B cell (primary cell): ENCODE measurements around the gene CHRNA4. TPM values are rescaled to one million over a fixed set of nuclear protein-coding genes. Genes with fewer than 3 reads are reported as not detected.

Source experiments
- ATAC-seq: fragments of 200-7000 bp; cut with Tn5 transposase; one replicate; pipeline ENCODE4 v1.10.0; 2021; ENCODE audit warnings: low read depth, mild to moderate bottlenecking, moderate number of reproducible peaks, moderate library complexity
- CTCF ChIA-PET: fragments of 350-600 bp; sonication (Branson Sonifier 250); formaldehyde crosslinking; loops from one replicate; lab custom pipeline; 2021; ENCODE audit warnings: antibody characterized with exemption, inconsistent platforms; lab: Charles Lee
- POLR2A ChIA-PET: fragments of 350-600 bp; sonication (Branson Sonifier 250); formaldehyde crosslinking; loops from one replicate; lab custom pipeline; 2021; ENCODE audit warnings: antibody characterized with exemption; lab: Charles Lee
- DNase-seq: peaks from one replicate; pipeline ENCODE4 v3.0.0; 2013
- H2AFZ ChIP-seq: 2 replicates; pipeline ENCODE4 v1.6.1; 2012; ENCODE audit warnings: mild to moderate bottlenecking, low read depth, low read length; ENCODE audit not compliant: insufficient read depth, poor library complexity, severe bottlenecking
- H3K27ac ChIP-seq, 2 donors: 1 replicate in 1 of 2; 2 replicates in 1 of 2; pipeline ENCODE4 v1.5.1; 2012 to 2013; ENCODE audit warnings: low read length in 2 of 2, mild to moderate bottlenecking in 2 of 2, moderate library complexity in 1 of 2
- H3K27me3 ChIP-seq, 4 experiments: fragments of 200-600 bp in 1 of 4; sonication (generic) in 1 of 4; replicated peaks in 1 of 4; 1 replicate in 2 of 4; 2 replicates in 2 of 4; pipeline versions ENCODE4 v1.6.1 to v1.7.0; 2013 to 2016; ENCODE audit warnings: low read length in 3 of 4, mild to moderate bottlenecking in 2 of 4, mixed read lengths in 1 of 4, moderate library complexity in 1 of 4; ENCODE audit not compliant: insufficient read depth in 4 of 4, control insufficient read depth in 3 of 4; ENCODE audit errors: control extremely low read depth in 1 of 4
- H3K36me3 ChIP-seq, 2 experiments: replicated peaks in 1 of 2; 1 replicate in 1 of 2; 2 replicates in 1 of 2; pipeline versions ENCODE4 v1.6.1 to v1.7.1; 2013; ENCODE audit warnings: low read length in 1 of 2; ENCODE audit not compliant: insufficient read depth in 2 of 2, control insufficient read depth in 1 of 2; ENCODE audit errors: control extremely low read depth in 1 of 2, extremely low read depth in 1 of 2
- H3K4me1 ChIP-seq, 2 donors: fragments of 200-600 bp in 1 of 2; sonication (generic) in 1 of 2; 1 replicate in 1 of 2; 2 replicates in 1 of 2; pipeline versions ENCODE4 v1.5.1 to v1.6.1; 2013 to 2017; ENCODE audit warnings: low read length in 2 of 2; ENCODE audit not compliant: control insufficient read depth in 2 of 2, insufficient read depth in 2 of 2
- H3K4me2 ChIP-seq: replicated peaks from 2 replicates; pipeline ENCODE3; 2012; ENCODE audit warnings: mild to moderate bottlenecking, low read depth, low read length; ENCODE audit not compliant: poor library complexity, severe bottlenecking
- H3K4me3 ChIP-seq, 5 experiments: fragments of 200-600 bp in 1 of 5; sonication (generic) in 1 of 5; 1 replicate in 3 of 5; 2 replicates in 2 of 5; pipeline versions ENCODE4 v1.5.1 to v1.7.0; 2011 to 2016; ENCODE audit warnings: low read length in 4 of 5, mild to moderate bottlenecking in 4 of 5, low read depth in 2 of 5, control low read depth in 1 of 5, moderate library complexity in 1 of 5; ENCODE audit not compliant: insufficient read depth in 1 of 5; ENCODE audit errors: control extremely low read depth in 1 of 5, extremely low read depth in 1 of 5
- H3K79me2 ChIP-seq: fragments of 200-600 bp; sonication (generic); one replicate; pipeline ENCODE4 v1.6.0; 2016; ENCODE audit warnings: low read length; ENCODE audit not compliant: control insufficient read depth, insufficient read depth
- H3K9ac ChIP-seq: fragments of 200-600 bp; sonication (generic); 2 replicates; pipeline ENCODE4 v1.6.1; 2017; ENCODE audit warnings: mild to moderate bottlenecking, low read length, moderate library complexity
- H3K9me3 ChIP-seq, 3 donors: one replicate each; pipeline versions ENCODE4 v1.6.1 to v1.7.1; 2013; ENCODE audit warnings: low read length in 2 of 3; ENCODE audit not compliant: control insufficient read depth in 2 of 3, insufficient read depth in 1 of 3; ENCODE audit errors: control extremely low read depth in 1 of 3
- H4K20me1 ChIP-seq: 2 replicates; pipeline ENCODE4 v1.6.0; 2012; ENCODE audit warnings: mild to moderate bottlenecking, low read length; ENCODE audit not compliant: insufficient read depth, control insufficient read depth, poor library complexity, severe bottlenecking
- H3K27ac Mint-ChIP-seq: one replicate; pipeline ENCODE4 v1.8.0; 2021; ENCODE audit warnings: mixed read lengths
- H3K27me3 Mint-ChIP-seq: one replicate; pipeline ENCODE4 v1.8.0; 2021; ENCODE audit warnings: mixed read lengths
- H3K4me1 Mint-ChIP-seq: one replicate; pipeline ENCODE4 v1.8.0; 2021; ENCODE audit warnings: mixed read lengths
- H3K4me3 Mint-ChIP-seq: one replicate; pipeline ENCODE4 v1.8.0; 2021; ENCODE audit warnings: mixed read lengths
- H3K9me3 Mint-ChIP-seq: one replicate; pipeline ENCODE4 v1.8.0; 2022; ENCODE audit warnings: mixed read lengths; ENCODE audit not compliant: insufficient read depth
- CTCF ChIP-seq: fragments of 200-600 bp; IDR thresholded peaks from one replicate; pipeline ENCODE4 v1.8.0; 2022; ENCODE audit warnings: antibody characterized with exemption, mild to moderate bottlenecking
- EZH2 ChIP-seq: IDR thresholded peaks from 2 replicates; pipeline ENCODE4 v1.6.1; 2012; ENCODE audit warnings: borderline replicate concordance, low read depth, mild to moderate bottlenecking, moderate library complexity, low read length; ENCODE audit not compliant: insufficient read depth, poor library complexity, severe bottlenecking
- WGBS: methylation state at CpG from one replicate; pipeline ENCODE4 v1.1.5; 2013; ENCODE audit warnings: missing lambda C conversion rate; ENCODE audit not compliant: insufficient coverage; 5-methylcytosine and 5-hydroxymethylcytosine counted together
- intact Hi-C: fragments of 100-400 bp; cut with micrococcal nuclease; formaldehyde crosslinking; loops from one replicate; pipeline ENCODE4 v1.10.0; 2022
- polyA plus RNA-seq: library from polyadenylated mRNA; depleted of rRNA; stranded (reverse); fragments of >200 nt; gene quantifications from 2 replicates; pipeline ENCODE4 v1.2.3, GENCODE V29; 2012
- total RNA-seq, 2 donors: library from RNA; stranded (reverse); fragments of 120-200 nt in 1 of 2; gene quantifications; 1 replicate in 1 of 2; 2 replicates in 1 of 2; pipeline versions ENCODE4 v1.2.3 to v1.2.4, GENCODE V29; 2013 to 2022

Gene CHRNA4
- total and polyA plus RNA-seq, 2 donors (not counting 1 experiment from before 2014, with no cell fraction given): not detected

GRCh38 chr20:63337786-63338420 is 23.2 kb downstream of the CHRNA4 start:
- WGBS: 84% methylated on average over 10 of the region's 12 CpGs
- Mint-ChIP-seq H3K27ac (no peak overlapping the region), H3K4me3 (no peak overlapping the region), H3K27me3 (peaks cover 26% of the 10 kb centered on the region), H3K9me3 (peaks cover 7% of the 10 kb centered on the region), H3K4me1 (no peaks in the 10 kb centered on the region)
- Histone ChIP-seq H3K4me1 (no peaks in the 10 kb centered on the region), H4K20me1 (no peaks in the 10 kb centered on the region), H3K27ac (no peak overlapping the region), H3K27me3 (no peaks in the 10 kb centered on the region), H3K4me2 (no peak overlapping the region), H3K36me3 (no peaks in the 10 kb centered on the region), H3K9ac (no peak overlapping the region), H3K4me3 (no peak overlapping the region), H3K79me2 (no peaks in the 10 kb centered on the region), H2AFZ (no peak overlapping the region), H3K9me3 (peaks cover 0 to 11% (median 0%) of the 10 kb centered on the region in 3 donors)
- no peak for DNase-seq
- POLR2A ChIA-PET: no interaction called here
- intact Hi-C loops: no loop called here
- CTCF ChIA-PET: no interaction called here
- ATAC-seq: no peak
- TF ChIP-seq CTCF: no peak
- TF ChIP-seq EZH2: no peak

- DNase-seq (no peak), ATAC-seq (no peak)
- H3K27ac ChIP-seq: no peak overlapping the region
- no peak overlapping the region for H3K9ac ChIP-seq
- no peak overlapping the region for H3K27ac Mint-ChIP-seq
- no peaks in the 10 kb centered on the region for H3K4me1 ChIP-seq
- H3K4me3 ChIP-seq: no peak overlapping the region
- ChIA-PET POLR2A (no interaction called here), CTCF (no interaction called here)
- H3K36me3 ChIP-seq: no peaks in the 10 kb centered on the region
- H3K27me3 ChIP-seq: peaks cover 0 to 2% (median 0%) of the 10 kb centered on the region in 4 experiments
- H3K4me2 ChIP-seq: no peak overlapping the region
- H3K9me3 ChIP-seq: peaks cover 0 to 27% (median 0%) of the 10 kb centered on the region in 3 donors
- intact Hi-C loops: no loop called here
- H2AFZ ChIP-seq: no peak overlapping the region
- H3K79me2 ChIP-seq: no peaks in the 10 kb centered on the region
- H3K4me3 Mint-ChIP-seq: no peak overlapping the region
- H3K4me1 Mint-ChIP-seq: no peaks in the 10 kb centered on the region
- no peaks in the 10 kb centered on the region for H4K20me1 ChIP-seq
- WGBS: 92% methylated on average over 26 of the region's 29 CpGs
- peaks cover 23% of the 10 kb centered on the region for H3K27me3 Mint-ChIP-seq
- no peak for TF ChIP-seq CTCF
- TF ChIP-seq EZH2: no peak
- H3K9me3 Mint-ChIP-seq: peaks cover 16% of the 10 kb centered on the region
These were observed 24.9 kb downstream of the CHRNA4 start for GRCh38 chr20:63336232-63336752.
